HL-60 (cell line): ENCODE data around the gene KIF15.

Source experiments
- CTCF ChIP-seq: IDR thresholded peaks from one replicate; pipeline ENCODE4 v1.5.1; 2011; ENCODE audit warnings: low read length, control low read depth, inconsistent platforms; ENCODE audit not compliant: insufficient read depth
- POLR2AphosphoS5 ChIP-seq: IDR thresholded peaks from 2 replicates; pipeline ENCODE4 v1.6.1; 2012; ENCODE audit warnings: low read depth
- REST ChIP-seq: IDR thresholded peaks from 2 replicates; pipeline ENCODE4 v1.6.1; 2012; ENCODE audit warnings: low read depth; ENCODE audit not compliant: insufficient replicate concordance

- no peak for TF ChIP-seq CTCF
- TF ChIP-seq POLR2AphosphoS5: no peak
- no peak for TF ChIP-seq REST
Observed at GRCh38 chr3:44886561-44886960, 125.0 kb downstream of the KIF15 start.
